HUES48 (cell line): Measurements from ENCODE around the gene SCYL3.
"Not testable (repeated sequence)": the region's sequence is repeated elsewhere in the genome, so short reads cannot be mapped to it uniquely, and the experiment has no call there.

Experiments
- H3K27ac ChIP-seq: one replicate; pipeline ENCODE4 v1.7.0; 2013; ENCODE audit warnings: low read depth, low read length, inconsistent platforms
- H3K27me3 ChIP-seq: 2 replicates; pipeline ENCODE4 v1.6.1; 2013; ENCODE audit warnings: mild to moderate bottlenecking, low read length; ENCODE audit not compliant: control insufficient read depth, insufficient read depth
- H3K36me3 ChIP-seq: 2 replicates; pipeline ENCODE4 v1.6.1; 2013; ENCODE audit warnings: low read length; ENCODE audit not compliant: control insufficient read depth, insufficient read depth
- H3K4me1 ChIP-seq: 2 replicates; pipeline ENCODE4 v1.6.1; 2013; ENCODE audit warnings: mild to moderate bottlenecking, low read length; ENCODE audit not compliant: control insufficient read depth, insufficient read depth
- H3K4me3 ChIP-seq: 2 replicates; pipeline ENCODE4 v1.5.1; 2013; ENCODE audit warnings: mild to moderate bottlenecking, low read depth, low read length
- H3K9ac ChIP-seq: 2 replicates; pipeline ENCODE4 v1.6.1; 2013; ENCODE audit warnings: mild to moderate bottlenecking, low read depth, low read length, moderate library complexity
- H3K9me3 ChIP-seq: 2 replicates; pipeline ENCODE4 v1.6.1; 2013; ENCODE audit warnings: low read length; ENCODE audit not compliant: control insufficient read depth, insufficient read depth

The SCYL3 gene

GRCh38 chr1:169921080-169921479 lies 27.4 kb upstream of the SCYL3 start:
- no peak overlapping the region for H3K9ac ChIP-seq
- no peaks in the 10 kb centered on the region for H3K4me1 ChIP-seq
- H3K27ac ChIP-seq, result no peak overlapping the region
- no peaks in the 10 kb centered on the region for H3K36me3 ChIP-seq
- no peaks in the 10 kb centered on the region for H3K9me3 ChIP-seq
- no peak overlapping the region for H3K4me3 ChIP-seq
- H3K27me3 ChIP-seq, result no peaks in the 10 kb centered on the region

GRCh38 chr1:169918927-169919326 lies 25.2 kb upstream of the SCYL3 start:
- Histone ChIP-seq H3K27me3 (no peaks in the 10 kb centered on the region), H3K9ac (no peak overlapping the region), H3K4me3 (no peak overlapping the region), H3K36me3 (no peaks in the 10 kb centered on the region), H3K4me1 (no peaks in the 10 kb centered on the region), H3K9me3 (no peaks in the 10 kb centered on the region), H3K27ac (no peak overlapping the region)

- H3K36me3 ChIP-seq, H3K4me3 ChIP-seq, H3K9ac ChIP-seq, H3K9me3 ChIP-seq, H3K27ac ChIP-seq, H3K4me1 ChIP-seq, H3K27me3 ChIP-seq: not testable (repeated sequence)
Measured at GRCh38 chr1:169918220-169918619, 24.5 kb upstream of the SCYL3 start.

GRCh38 chr1:169915150-169915549 lies 21.5 kb upstream of the SCYL3 start:
- Histone ChIP-seq H3K27ac (no peak overlapping the region), H3K27me3 (no peaks in the 10 kb centered on the region), H3K4me1 (no peaks in the 10 kb centered on the region), H3K36me3 (no peaks in the 10 kb centered on the region), H3K4me3 (no peak overlapping the region), H3K9ac (no peak overlapping the region), H3K9me3 (no peaks in the 10 kb centered on the region)

- no peaks in the 10 kb centered on the region for H3K9me3 ChIP-seq
- H3K9ac ChIP-seq, result no peak overlapping the region
- H3K4me3 ChIP-seq, result no peak overlapping the region
- H3K27ac ChIP-seq, result no peak overlapping the region
- no peaks in the 10 kb centered on the region for H3K36me3 ChIP-seq
- no peaks in the 10 kb centered on the region for H3K4me1 ChIP-seq
- H3K27me3 ChIP-seq, result no peaks in the 10 kb centered on the region
Measured at GRCh38 chr1:169914531-169914930, 20.8 kb upstream of the SCYL3 start.

DNA sequence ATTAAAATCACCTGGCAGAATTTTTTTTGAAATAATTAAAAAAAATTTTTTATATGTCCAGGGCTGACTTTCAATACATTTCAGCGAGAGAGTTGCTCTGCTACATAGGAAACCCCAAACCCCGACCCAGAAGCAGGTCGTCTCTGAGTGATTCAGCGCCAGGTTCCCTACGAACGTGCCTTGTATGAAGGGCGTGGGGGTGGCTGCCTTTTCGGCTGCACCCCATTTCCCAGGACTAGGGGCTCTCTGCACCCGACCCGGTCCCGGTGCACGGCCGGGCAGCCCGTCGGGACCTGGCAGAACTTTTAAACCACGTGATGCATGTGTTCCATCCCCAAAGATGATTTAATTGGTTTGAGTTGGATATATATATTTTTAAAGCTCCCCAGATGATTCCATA lies 15.8 kb upstream of the SCYL3 start:
- Histone ChIP-seq H3K4me3 (no peak overlapping the region), H3K27ac (no peak overlapping the region), H3K9me3 (no peaks in the 10 kb centered on the region)

DNA sequence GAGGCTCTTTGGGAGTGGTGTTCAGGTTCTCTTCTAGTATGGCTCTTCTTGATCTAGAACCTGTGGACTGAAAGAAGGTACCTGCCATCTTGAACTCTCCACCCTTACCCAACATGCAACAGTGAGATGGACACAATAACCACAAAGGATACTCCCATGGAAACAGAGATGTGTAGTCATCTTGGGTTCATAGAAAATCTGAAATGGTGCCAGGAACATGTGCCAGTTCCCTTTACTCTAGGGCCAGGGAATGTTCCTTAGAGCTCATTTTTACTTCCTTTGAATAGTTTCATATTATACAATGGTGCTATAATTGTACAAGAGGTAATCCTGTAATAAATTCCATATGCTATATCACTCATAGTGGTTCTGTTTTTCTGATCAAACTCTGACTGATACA lies 13.2 kb upstream of the SCYL3 start:
- no peaks in the 10 kb centered on the region for H3K9me3 ChIP-seq
- no peak overlapping the region for H3K27ac ChIP-seq
- no peaks in the 10 kb centered on the region for H3K27me3 ChIP-seq
- H3K9ac ChIP-seq, result no peak overlapping the region
- H3K36me3 ChIP-seq, result no peaks in the 10 kb centered on the region
- H3K4me3 ChIP-seq, result no peak overlapping the region
- no peaks in the 10 kb centered on the region for H3K4me1 ChIP-seq

More for the DNA sequence above, 15.8 kb upstream of the SCYL3 start:
- Histone ChIP-seq H3K4me1 (no peaks in the 10 kb centered on the region), H3K27me3 (no peaks in the 10 kb centered on the region), H3K9ac (no peak overlapping the region), H3K36me3 (no peaks in the 10 kb centered on the region)

GRCh38 chr1:169904834-169905233 lies 11.1 kb upstream of the SCYL3 start:
- no peak overlapping the region for H3K27ac ChIP-seq
- no peaks in the 10 kb centered on the region for H3K27me3 ChIP-seq
- H3K36me3 ChIP-seq, result no peaks in the 10 kb centered on the region
- H3K4me1 ChIP-seq, result 0 out of 2 replicates have a peak, but pooled peaks cover under 1% of the 10 kb centered on the region
- H3K9me3 ChIP-seq, result no peaks in the 10 kb centered on the region
- H3K9ac ChIP-seq, result no peak overlapping the region
- no peak overlapping the region for H3K4me3 ChIP-seq

DNA sequence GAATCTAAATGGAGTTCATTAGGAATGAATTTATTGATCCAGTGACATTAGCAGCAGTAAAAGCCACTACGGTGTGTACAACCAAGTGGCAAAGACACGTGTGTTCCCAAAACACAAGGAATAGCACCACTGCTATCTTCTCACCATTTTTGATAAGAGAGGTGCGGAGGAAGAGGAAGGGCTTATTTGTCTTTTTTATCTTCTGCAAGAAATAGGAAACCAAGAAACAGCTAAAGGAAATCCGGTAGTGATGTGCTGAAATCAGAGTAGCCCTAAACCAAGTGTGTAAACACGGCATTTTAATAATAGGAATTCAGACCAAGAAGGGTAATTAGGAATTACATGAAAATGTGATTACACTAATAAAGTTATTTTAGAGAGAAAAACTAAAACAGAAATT lies 9.1 kb upstream of the SCYL3 start:
- Histone ChIP-seq H3K36me3 (no peaks in the 10 kb centered on the region), H3K4me1 (peaks cover 11% of the 10 kb centered on the region; the same call in 1 of the 2 replicates), H3K9me3 (no peaks in the 10 kb centered on the region), H3K4me3 (no peak overlapping the region), H3K27ac (no peak overlapping the region), H3K9ac (no peak overlapping the region), H3K27me3 (no peaks in the 10 kb centered on the region)

DNA sequence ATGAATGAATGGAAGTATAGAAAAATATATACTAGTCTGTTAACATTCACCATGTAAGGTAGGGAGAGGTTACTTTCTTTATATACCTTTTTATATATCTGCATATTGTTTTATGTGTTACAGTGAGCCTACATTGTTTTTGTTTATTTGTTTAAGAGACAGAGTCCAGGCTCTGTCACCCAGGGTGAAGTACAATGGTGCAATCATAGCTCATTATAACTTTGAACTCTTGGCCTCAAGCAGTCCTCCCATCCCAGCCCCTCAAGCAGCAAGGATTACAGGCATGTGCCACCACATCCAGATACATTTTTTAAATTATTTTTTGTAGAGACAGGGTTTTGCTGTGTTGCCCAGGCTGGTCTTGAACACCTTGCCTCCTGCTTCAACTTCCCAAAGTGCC lies 7.4 kb upstream of the SCYL3 start:
- Histone ChIP-seq H3K36me3 (no peaks in the 10 kb centered on the region), H3K27me3 (no peaks in the 10 kb centered on the region), H3K4me3 (no peak overlapping the region), H3K27ac (no peak overlapping the region), H3K4me1 (peaks cover 21% of the 10 kb centered on the region), H3K9ac (no peak overlapping the region), H3K9me3 (no peaks in the 10 kb centered on the region)

DNA sequence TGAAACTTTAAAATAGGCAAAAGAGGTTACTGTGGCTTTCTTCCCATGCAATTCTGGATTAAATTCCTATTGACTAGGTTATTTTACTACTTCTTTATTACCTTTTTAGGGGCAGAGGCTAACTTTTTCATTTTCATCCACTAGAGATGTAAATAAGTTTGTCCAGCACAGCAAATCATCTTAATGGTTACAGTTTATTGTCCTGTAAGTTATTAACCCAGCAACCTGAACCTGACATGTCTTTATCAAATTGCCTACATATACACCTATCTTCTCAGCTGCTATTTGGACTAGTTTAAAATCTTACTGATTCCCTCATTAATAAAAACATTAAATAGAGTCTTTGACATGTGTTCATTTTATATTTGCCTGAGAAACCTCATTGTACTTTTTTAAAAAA lies 6.9 kb upstream of the SCYL3 start:
- Histone ChIP-seq H3K4me1 (peaks cover 27% of the 10 kb centered on the region), H3K4me3 (no peak overlapping the region), H3K27me3 (no peaks in the 10 kb centered on the region), H3K36me3 (no peaks in the 10 kb centered on the region), H3K9ac (no peak overlapping the region), H3K9me3 (no peaks in the 10 kb centered on the region), H3K27ac (no peak overlapping the region)
